Measurements from ENCODE around the gene GARIN1A.

GARIN1A gene

DNA sequence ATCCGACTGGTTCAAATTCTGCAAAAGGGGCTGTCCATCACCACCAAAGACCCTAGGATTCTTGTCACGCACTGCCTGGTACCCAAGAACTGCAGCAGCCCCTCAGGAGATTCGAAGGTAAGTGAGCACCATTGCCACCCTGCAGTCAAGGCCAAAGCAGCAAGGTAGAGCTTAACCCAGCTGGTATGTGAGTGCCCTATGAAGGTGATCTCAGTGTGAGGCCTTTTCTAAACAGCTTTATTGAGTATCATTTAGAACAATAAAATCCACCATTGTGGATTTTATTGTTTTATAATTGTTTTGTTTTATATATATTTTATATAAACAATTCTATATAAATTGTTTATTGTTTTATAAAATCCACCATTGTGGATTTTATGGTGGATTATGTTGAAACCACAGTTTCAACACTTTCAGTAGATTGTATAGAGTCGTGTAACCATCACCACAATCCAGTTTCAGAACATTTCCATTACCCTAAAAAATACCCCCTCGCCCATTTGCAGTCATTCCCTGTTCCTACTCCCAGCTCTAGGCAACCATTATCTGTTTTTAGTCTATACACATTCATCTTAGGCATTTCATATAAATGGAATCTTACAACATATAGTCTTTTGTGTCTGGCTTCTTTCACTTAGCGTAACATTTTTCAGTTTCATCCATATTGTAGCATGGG lies 47.0 kb downstream of the GARIN1A start:
- DNase-seq (ENCODE audit: low spot score), result no peak

GRCh38 chr7:128721376-128721775 lies 49.3 kb downstream of the GARIN1A start:
- no peak for DNase-seq (ENCODE audit: low spot score)
